K562 (cell line): ENCODE data around the gene FASTKD1. TPM values are rescaled to one million over a fixed set of nuclear protein-coding genes. Genes with fewer than 3 reads are reported as not detected.
A peak's percentile ranks its signal among the peaks of the same experiment; 100 is the strongest.

Experiments
- ADNP ChIP-seq: fragments of 200-800 bp; sonication (Bioruptor generic); IDR thresholded peaks from 2 replicates; pipeline ENCODE4 v1.6.1; 2016; ENCODE audit warnings: missing genetic modification characterization, missing compliant biosample characterization
- CCNT2 ChIP-seq: IDR thresholded peaks from 2 replicates; pipeline ENCODE4 v1.6.1; 2011; ENCODE audit warnings: borderline replicate concordance, low read depth, mild to moderate bottlenecking, moderate library complexity, mixed read lengths, low read length; ENCODE audit not compliant: insufficient read length; ENCODE audit errors: extremely low read depth
- DMBX1 ChIP-seq: fragments of 250-450 bp; sonication (Bioruptor Pico); IDR thresholded peaks from 2 replicates; pipeline ENCODE4 v1.8.0; 2022; ENCODE audit warnings: inconsistent platforms, mild to moderate bottlenecking, moderate library complexity, borderline replicate concordance
- ESRRA ChIP-seq: fragments of 450-650 bp; IDR thresholded peaks from 2 replicates; pipeline ENCODE4 v1.6.1; 2014; ENCODE audit warnings: low read depth, mild to moderate bottlenecking, moderate library complexity, borderline replicate concordance
- FOS ChIP-seq: IDR thresholded peaks from 3 replicates; pipeline ENCODE4 v1.6.1; 2011; ENCODE audit not compliant: insufficient read length; ENCODE audit errors: extremely low read depth
- FOXM1 ChIP-seq, 2 experiments: fragments of 450-650 bp in 1 of 2; sonication (generic) in 1 of 2; formaldehyde crosslinking in 1 of 2; IDR thresholded peaks; 2 replicates each; pipeline versions ENCODE4 v1.6.1 to v1.9.0; 2017 to 2022; ENCODE audit warnings: low read depth in 2 of 2, mild to moderate bottlenecking in 2 of 2, missing genetic modification reagents in 1 of 2, moderate library complexity in 1 of 2
- IRF2 ChIP-seq: sonication (generic); formaldehyde crosslinking; IDR thresholded peaks from 2 replicates; pipeline ENCODE4 v1.8.1; 2022; ENCODE audit warnings: mild to moderate bottlenecking, missing genetic modification reagents
- KDM4B ChIP-seq, 2 experiments: fragments of 450-650 bp in 1 of 2; sonication (generic) in 1 of 2; IDR thresholded peaks; 2 replicates each; pipeline ENCODE4 v1.6.1; 2016 to 2017; ENCODE audit warnings: borderline replicate concordance in 2 of 2, antibody characterized with exemption in 1 of 2, low read depth in 1 of 2, mild to moderate bottlenecking in 1 of 2
- MTA1 ChIP-seq: fragments of 450-650 bp; IDR thresholded peaks from 2 replicates; pipeline ENCODE4 v1.6.1; 2017; ENCODE audit warnings: borderline replicate concordance
- ZNF197 ChIP-seq: fragments of 200-800 bp; sonication (Bioruptor generic); IDR thresholded peaks from 2 replicates; pipeline ENCODE4 v1.6.1; 2016; ENCODE audit warnings: low read depth, missing genetic modification characterization, missing compliant biosample characterization
- ZNF212 ChIP-seq: fragments of 450-650 bp; formaldehyde crosslinking; IDR thresholded peaks from 2 replicates; pipeline ENCODE4 v1.4.0; 2020; ENCODE audit warnings: mild to moderate bottlenecking
- ZNF347 ChIP-seq: fragments of 450-650 bp; formaldehyde crosslinking; IDR thresholded peaks from 2 replicates; pipeline ENCODE4 v1.4.0; 2020; ENCODE audit warnings: low read depth, mild to moderate bottlenecking, moderate library complexity
- ZNF589 ChIP-seq: fragments of 200-800 bp; sonication (Bioruptor generic); IDR thresholded peaks from 2 replicates; pipeline ENCODE4 v1.6.1; 2016; ENCODE audit warnings: low read depth, missing genetic modification characterization, missing compliant biosample characterization
- polyA plus RNA-seq, 8 experiments: library from polyadenylated mRNA; depleted of rRNA in 4 of 8; stranded (reverse) in 5 of 8; unstranded in 3 of 8; fragments of >200 nt; fragmentation: Nextera tagmentation in 2 of 8; fragmentation: Illumina TruSeq in 1 of 8; extraction: Ambion mirVana in 2 of 8; extraction: Trizol in 1 of 8; gene quantifications; 2 replicates each; pipeline versions ENCODE4 v1.2.1 to v1.2.3, GENCODE V29; 2011 to 2014; ENCODE audit warnings: inconsistent platforms in 1 of 8, missing spikeins in 1 of 8
- total RNA-seq, 7 experiments: library from RNA; depleted of rRNA in 6 of 7; stranded (reverse); fragments of >200 nt in 6 of 7; fragmentation: Illumina TruSeq in 2 of 7; extraction: Trizol in 2 of 7; gene quantifications; 2 replicates each; pipeline versions ENCODE4 v1.2.1 to v1.2.3, GENCODE V29; 2011 to 2021; ENCODE audit warnings: low replicate concordance in 1 of 7
- TF ChIP-seq, protein P1 (sequence below): fragments of 250-450 bp; sonication (Bioruptor Pico); IDR thresholded peaks from 2 replicates; pipeline ENCODE4 v1.8.0; 2021; ENCODE audit warnings: moderate library complexity, mild to moderate bottlenecking, inconsistent platforms
- TF ChIP-seq, protein P2 (sequence below): fragments of 450-650 bp; formaldehyde crosslinking; IDR thresholded peaks from 2 replicates; pipeline ENCODE4 v1.4.0; 2020; ENCODE audit warnings: mild to moderate bottlenecking, moderate library complexity
- TF ChIP-seq, protein P3 (sequence below): fragments of 450-650 bp; formaldehyde crosslinking; IDR thresholded peaks from 2 replicates; pipeline ENCODE4 v1.4.0; 2020; ENCODE audit warnings: mild to moderate bottlenecking
- TF ChIP-seq, protein P4 (sequence below): sonication (generic); IDR thresholded peaks from 2 replicates; pipeline ENCODE4 v1.6.1; 2016
- TF ChIP-seq, protein P5 (sequence below), 2 experiments: fragments of 450-650 bp; IDR thresholded peaks; 2 replicates each; pipeline ENCODE4 v1.6.1; 2018; ENCODE audit warnings: mild to moderate bottlenecking in 2 of 2, low read depth in 1 of 2; ENCODE audit not compliant: partially characterized antibody in 2 of 2

Gene FASTKD1
- total and polyA plus RNA-seq, 9 of the 15 experiments (the other 6 are each of a cell fraction or from before 2014, with no cell fraction given) = 63.5 to 134 (median 119) TPM

DNA sequence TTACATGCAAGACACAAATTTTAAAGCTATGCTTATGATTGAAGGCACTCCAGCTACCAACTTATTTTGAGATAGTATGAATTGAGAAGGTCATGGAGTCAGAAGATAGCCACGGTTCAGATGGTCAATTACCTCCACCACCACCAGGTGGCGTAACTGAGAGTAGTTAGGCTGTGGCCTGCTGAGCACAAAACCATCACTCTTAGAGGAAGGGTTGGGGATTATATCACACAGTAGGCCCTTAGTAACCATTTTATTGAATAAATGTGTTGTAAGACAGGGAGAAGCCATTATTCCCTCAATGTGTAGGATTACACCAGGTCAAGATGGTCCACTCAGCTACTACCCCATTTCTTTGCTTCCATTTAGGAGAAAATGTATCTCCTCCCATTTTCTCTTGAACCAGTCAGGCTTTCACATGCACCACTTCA lies 45.4 kb downstream of the FASTKD1 start (continued):
- TF ChIP-seq, protein P1, sequence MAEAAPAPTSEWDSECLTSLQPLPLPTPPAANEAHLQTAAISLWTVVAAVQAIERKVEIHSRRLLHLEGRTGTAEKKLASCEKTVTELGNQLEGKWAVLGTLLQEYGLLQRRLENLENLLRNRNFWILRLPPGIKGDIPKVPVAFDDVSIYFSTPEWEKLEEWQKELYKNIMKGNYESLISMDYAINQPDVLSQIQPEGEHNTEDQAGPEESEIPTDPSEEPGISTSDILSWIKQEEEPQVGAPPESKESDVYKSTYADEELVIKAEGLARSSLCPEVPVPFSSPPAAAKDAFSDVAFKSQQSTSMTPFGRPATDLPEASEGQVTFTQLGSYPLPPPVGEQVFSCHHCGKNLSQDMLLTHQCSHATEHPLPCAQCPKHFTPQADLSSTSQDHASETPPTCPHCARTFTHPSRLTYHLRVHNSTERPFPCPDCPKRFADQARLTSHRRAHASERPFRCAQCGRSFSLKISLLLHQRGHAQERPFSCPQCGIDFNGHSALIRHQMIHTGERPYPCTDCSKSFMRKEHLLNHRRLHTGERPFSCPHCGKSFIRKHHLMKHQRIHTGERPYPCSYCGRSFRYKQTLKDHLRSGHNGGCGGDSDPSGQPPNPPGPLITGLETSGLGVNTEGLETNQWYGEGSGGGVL (CRISPR knock-in tag) = no peak
- TF ChIP-seq, protein P2, sequence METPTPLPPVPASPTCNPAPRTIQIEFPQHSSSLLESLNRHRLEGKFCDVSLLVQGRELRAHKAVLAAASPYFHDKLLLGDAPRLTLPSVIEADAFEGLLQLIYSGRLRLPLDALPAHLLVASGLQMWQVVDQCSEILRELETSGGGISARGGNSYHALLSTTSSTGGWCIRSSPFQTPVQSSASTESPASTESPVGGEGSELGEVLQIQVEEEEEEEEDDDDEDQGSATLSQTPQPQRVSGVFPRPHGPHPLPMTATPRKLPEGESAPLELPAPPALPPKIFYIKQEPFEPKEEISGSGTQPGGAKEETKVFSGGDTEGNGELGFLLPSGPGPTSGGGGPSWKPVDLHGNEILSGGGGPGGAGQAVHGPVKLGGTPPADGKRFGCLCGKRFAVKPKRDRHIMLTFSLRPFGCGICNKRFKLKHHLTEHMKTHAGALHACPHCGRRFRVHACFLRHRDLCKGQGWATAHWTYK = no peak
- TF ChIP-seq ZNF589 (CRISPR knock-in tag) (no peak), FOXM1 (IDR thresholded peaks at IDR 0.05; ENCODE audit: low read depth) (no peak), FOXM1 (CRISPR knock-in tag; IDR thresholded peaks at IDR 0.05; ENCODE audit: low read depth) (no peak), MTA1 (no peak), ZNF212 (CRISPR knock-in tag) (no peak), ZNF347 (CRISPR knock-in tag) (no peak), FOS (no peak), KDM4B (IDR thresholded peaks at IDR 0.05; ENCODE audit: borderline replicate concordance in 2 of 2, low read depth in 1 of 2) (no peak), DMBX1 (CRISPR knock-in tag) (no peak), IRF2 (CRISPR knock-in tag) (no peak), ADNP (no peak), ZNF197 (CRISPR knock-in tag) (no peak), CCNT2 (no peak), ESRRA (peak; percentile 19; the same call in 1 of the 2 replicates)
- TF ChIP-seq, protein P3, sequence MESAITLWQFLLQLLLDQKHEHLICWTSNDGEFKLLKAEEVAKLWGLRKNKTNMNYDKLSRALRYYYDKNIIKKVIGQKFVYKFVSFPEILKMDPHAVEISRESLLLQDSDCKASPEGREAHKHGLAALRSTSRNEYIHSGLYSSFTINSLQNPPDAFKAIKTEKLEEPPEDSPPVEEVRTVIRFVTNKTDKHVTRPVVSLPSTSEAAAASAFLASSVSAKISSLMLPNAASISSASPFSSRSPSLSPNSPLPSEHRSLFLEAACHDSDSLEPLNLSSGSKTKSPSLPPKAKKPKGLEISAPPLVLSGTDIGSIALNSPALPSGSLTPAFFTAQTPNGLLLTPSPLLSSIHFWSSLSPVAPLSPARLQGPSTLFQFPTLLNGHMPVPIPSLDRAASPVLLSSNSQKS (CRISPR knock-in tag) = no peak
- TF ChIP-seq, protein P4, sequence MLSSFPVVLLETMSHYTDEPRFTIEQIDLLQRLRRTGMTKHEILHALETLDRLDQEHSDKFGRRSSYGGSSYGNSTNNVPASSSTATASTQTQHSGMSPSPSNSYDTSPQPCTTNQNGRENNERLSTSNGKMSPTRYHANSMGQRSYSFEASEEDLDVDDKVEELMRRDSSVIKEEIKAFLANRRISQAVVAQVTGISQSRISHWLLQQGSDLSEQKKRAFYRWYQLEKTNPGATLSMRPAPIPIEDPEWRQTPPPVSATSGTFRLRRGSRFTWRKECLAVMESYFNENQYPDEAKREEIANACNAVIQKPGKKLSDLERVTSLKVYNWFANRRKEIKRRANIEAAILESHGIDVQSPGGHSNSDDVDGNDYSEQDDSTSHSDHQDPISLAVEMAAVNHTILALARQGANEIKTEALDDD = peak; percentile 26; the same call in 1 of the 2 replicates
- TF ChIP-seq, protein P5, sequence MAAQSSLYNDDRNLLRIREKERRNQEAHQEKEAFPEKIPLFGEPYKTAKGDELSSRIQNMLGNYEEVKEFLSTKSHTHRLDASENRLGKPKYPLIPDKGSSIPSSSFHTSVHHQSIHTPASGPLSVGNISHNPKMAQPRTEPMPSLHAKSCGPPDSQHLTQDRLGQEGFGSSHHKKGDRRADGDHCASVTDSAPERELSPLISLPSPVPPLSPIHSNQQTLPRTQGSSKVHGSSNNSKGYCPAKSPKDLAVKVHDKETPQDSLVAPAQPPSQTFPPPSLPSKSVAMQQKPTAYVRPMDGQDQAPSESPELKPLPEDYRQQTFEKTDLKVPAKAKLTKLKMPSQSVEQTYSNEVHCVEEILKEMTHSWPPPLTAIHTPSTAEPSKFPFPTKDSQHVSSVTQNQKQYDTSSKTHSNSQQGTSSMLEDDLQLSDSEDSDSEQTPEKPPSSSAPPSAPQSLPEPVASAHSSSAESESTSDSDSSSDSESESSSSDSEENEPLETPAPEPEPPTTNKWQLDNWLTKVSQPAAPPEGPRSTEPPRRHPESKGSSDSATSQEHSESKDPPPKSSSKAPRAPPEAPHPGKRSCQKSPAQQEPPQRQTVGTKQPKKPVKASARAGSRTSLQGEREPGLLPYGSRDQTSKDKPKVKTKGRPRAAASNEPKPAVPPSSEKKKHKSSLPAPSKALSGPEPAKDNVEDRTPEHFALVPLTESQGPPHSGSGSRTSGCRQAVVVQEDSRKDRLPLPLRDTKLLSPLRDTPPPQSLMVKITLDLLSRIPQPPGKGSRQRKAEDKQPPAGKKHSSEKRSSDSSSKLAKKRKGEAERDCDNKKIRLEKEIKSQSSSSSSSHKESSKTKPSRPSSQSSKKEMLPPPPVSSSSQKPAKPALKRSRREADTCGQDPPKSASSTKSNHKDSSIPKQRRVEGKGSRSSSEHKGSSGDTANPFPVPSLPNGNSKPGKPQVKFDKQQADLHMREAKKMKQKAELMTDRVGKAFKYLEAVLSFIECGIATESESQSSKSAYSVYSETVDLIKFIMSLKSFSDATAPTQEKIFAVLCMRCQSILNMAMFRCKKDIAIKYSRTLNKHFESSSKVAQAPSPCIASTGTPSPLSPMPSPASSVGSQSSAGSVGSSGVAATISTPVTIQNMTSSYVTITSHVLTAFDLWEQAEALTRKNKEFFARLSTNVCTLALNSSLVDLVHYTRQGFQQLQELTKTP (IDR thresholded peaks at IDR 0.05; ENCODE audit: low read depth in 1 of 2, partially characterized antibody in 2 of 2) = no peak
